ENCODE data around the gene MARK3.

GRCh38 chr14:103476065-103476464, 90.8 kb downstream of the MARK3 start:
- TF ChIP-seq FOXA1 (IDR thresholded peaks at IDR 0.05) (no peak), FOXM1 (IDR thresholded peaks at IDR 0.05; ENCODE audit: borderline replicate concordance) (no peak)

Measured in HEK293T (cell line).